H1 (cell line): Measurements from ENCODE around the gene TRIM28. TPM values are rescaled to one million over a fixed set of nuclear protein-coding genes. Genes with fewer than 3 reads are reported as not detected.

Experiments used
- CTCF ChIA-PET: fragments of 300-600 bp; sonication (Branson Sonifier 250); formaldehyde crosslinking; loops from one replicate; lab custom pipeline; 2021; ENCODE audit not compliant: partially characterized antibody; lab: Charles Lee
- POLR2A ChIA-PET: fragments of 300-600 bp; sonication (Branson Sonifier 250); formaldehyde crosslinking; loops from one replicate; lab custom pipeline; 2021; ENCODE audit warnings: inconsistent platforms; ENCODE audit not compliant: partially characterized antibody; lab: Charles Lee
- DNase-seq, 2 experiments: peaks; one replicate each; pipeline versions ENCODE4 v3.0.0 to v3.0.0-alpha.2; 2010 to 2022; ENCODE audit warnings: low spot score in 2 of 2, low read depth in 1 of 2, mixed read lengths in 1 of 2
- FAIRE-seq: peaks from 2 replicates; lab custom pipeline; 2011; peaks lifted over from hg19 to GRCh38; lab: Jason Lieb, UNC
- H2AFZ ChIP-seq: 2 replicates; pipeline ENCODE4 v1.8.1; 2012; ENCODE audit warnings: low read length, inconsistent platforms
- H2AK5ac ChIP-seq: 2 replicates; pipeline ENCODE4 v1.6.1; 2013; ENCODE audit warnings: low read depth, low read length
- H2BK120ac ChIP-seq: replicated peaks from 2 replicates; pipeline ENCODE3; 2013; ENCODE audit warnings: low read depth, low read length, inconsistent platforms
- H2BK12ac ChIP-seq: 2 replicates; pipeline ENCODE4 v1.6.1; 2013; ENCODE audit warnings: low read depth, low read length
- H2BK15ac ChIP-seq: 2 replicates; pipeline ENCODE4 v1.6.1; 2013; ENCODE audit warnings: low read length
- H2BK20ac ChIP-seq: 2 replicates; pipeline ENCODE4 v1.6.1; 2013; ENCODE audit warnings: low read length
- H2BK5ac ChIP-seq: 2 replicates; pipeline ENCODE4 v1.6.1; 2013; ENCODE audit warnings: low read depth, low read length
- H3K14ac ChIP-seq: 2 replicates; pipeline ENCODE4 v1.6.1; 2013; ENCODE audit warnings: inconsistent platforms; ENCODE audit not compliant: insufficient read length
- H3K18ac ChIP-seq: 2 replicates; pipeline ENCODE4 v1.6.1; 2013; ENCODE audit warnings: low read length; ENCODE audit errors: extremely low read depth
- H3K23ac ChIP-seq: 2 replicates; pipeline ENCODE4 v1.6.1; 2013; ENCODE audit warnings: inconsistent platforms; ENCODE audit not compliant: insufficient read length
- H3K23me2 ChIP-seq: 2 replicates; pipeline ENCODE4 v1.6.1; 2013; ENCODE audit warnings: low read depth, low read length
- H3K27ac ChIP-seq: 2 replicates; pipeline ENCODE4 v1.6.1; 2011; ENCODE audit warnings: low read depth, low read length, inconsistent platforms
- H3K27me3 ChIP-seq, 4 experiments: replicated peaks in 1 of 4; 1 replicate in 1 of 4; 2 replicates in 3 of 4; pipeline versions ENCODE4 v1.6.1 to v1.8.1; 2011 to 2013; ENCODE audit warnings: low read length in 3 of 4, mild to moderate bottlenecking in 3 of 4, inconsistent platforms in 2 of 4, mixed read lengths in 2 of 4, moderate library complexity in 1 of 4; ENCODE audit not compliant: control insufficient read depth in 3 of 4, insufficient read depth in 3 of 4; ENCODE audit errors: extremely low read depth in 1 of 4
- H3K36me3 ChIP-seq, 4 experiments: 2 replicates each; pipeline versions ENCODE4 v1.6.1 to v1.8.1; 2011 to 2013; ENCODE audit warnings: mild to moderate bottlenecking in 4 of 4, low read length in 3 of 4, moderate library complexity in 2 of 4, control low read depth in 1 of 4, inconsistent platforms in 1 of 4; ENCODE audit not compliant: insufficient read depth in 4 of 4, control insufficient read depth in 2 of 4
- H3K4ac ChIP-seq: replicated peaks from 2 replicates; pipeline ENCODE3; 2013; ENCODE audit warnings: low read length, low read depth, mixed read lengths, inconsistent platforms; ENCODE audit not compliant: insufficient read length
- H3K4me1 ChIP-seq, 4 experiments: replicated peaks in 1 of 4; 1 replicate in 1 of 4; 2 replicates in 3 of 4; pipeline versions ENCODE4 v1.6.1 to v1.8.1; 2011 to 2013; ENCODE audit warnings: low read length in 3 of 4, inconsistent platforms in 2 of 4, mixed read lengths in 1 of 4; ENCODE audit not compliant: insufficient read depth in 4 of 4, control insufficient read depth in 3 of 4
- H3K4me2 ChIP-seq, 2 experiments: 2 replicates each; pipeline versions ENCODE4 v1.6.1 to v1.8.1; 2011 to 2013; ENCODE audit warnings: low read depth in 2 of 2, low read length in 2 of 2, control low read depth in 1 of 2, inconsistent platforms in 1 of 2, mild to moderate bottlenecking in 1 of 2; ENCODE audit not compliant: insufficient read depth in 1 of 2
- H3K4me3 ChIP-seq, 4 experiments: fragments of 200-600, 300-600 bp in 1 of 4; sonication (generic), shearing (Covaris generic), sonication (Bioruptor Twin) in 1 of 4; 2 replicates each; pipeline versions ENCODE4 v1.5.1 to v1.8.1; 2011 to 2016; ENCODE audit warnings: low read length in 4 of 4, low read depth in 3 of 4, control low read depth in 2 of 4, inconsistent platforms in 2 of 4, mild to moderate bottlenecking in 2 of 4, mixed read lengths in 1 of 4, moderate library complexity in 1 of 4; ENCODE audit not compliant: insufficient read depth in 2 of 4; ENCODE audit errors: extremely low read depth in 1 of 4
- H3K56ac ChIP-seq: replicated peaks from 2 replicates; pipeline ENCODE3; 2013; ENCODE audit warnings: low read depth, mild to moderate bottlenecking, mixed read lengths, low read length, inconsistent platforms; ENCODE audit not compliant: insufficient read length
- H3K79me1 ChIP-seq: 2 replicates; pipeline ENCODE4 v1.6.1; 2013; ENCODE audit warnings: low read depth, low read length, control low read depth
- H3K79me2 ChIP-seq, 2 experiments: 2 replicates each; pipeline versions ENCODE4 v1.6.1 to v1.8.1; 2012 to 2013; ENCODE audit warnings: low read length in 2 of 2, mild to moderate bottlenecking in 2 of 2, inconsistent platforms in 1 of 2; ENCODE audit not compliant: insufficient read depth in 2 of 2, control insufficient read depth in 1 of 2
- H3K9ac ChIP-seq, 4 experiments: replicated peaks in 1 of 4; 1 replicate in 1 of 4; 2 replicates in 3 of 4; pipeline versions ENCODE4 v1.6.1 to v1.8.1; 2011 to 2013; ENCODE audit warnings: low read depth in 3 of 4, low read length in 3 of 4, control low read depth in 2 of 4, mild to moderate bottlenecking in 2 of 4, moderate library complexity in 2 of 4, inconsistent platforms in 1 of 4; ENCODE audit errors: extremely low read depth in 1 of 4
- H3K9me3 ChIP-seq, 2 experiments: 2 replicates each; pipeline versions ENCODE4 v1.6.1 to v1.8.1; 2012 to 2013; ENCODE audit warnings: mild to moderate bottlenecking in 2 of 2, moderate library complexity in 2 of 2, control low read depth in 1 of 2, inconsistent platforms in 1 of 2, low read depth in 1 of 2, low read length in 1 of 2, mixed read lengths in 1 of 2; ENCODE audit not compliant: insufficient read depth in 2 of 2
- H4K20me1 ChIP-seq, 2 experiments: replicated peaks in 1 of 2; 2 replicates each; pipeline versions ENCODE3 to v1.8.1; 2011 to 2013; ENCODE audit warnings: inconsistent platforms in 2 of 2, low read length in 2 of 2, mild to moderate bottlenecking in 1 of 2; ENCODE audit not compliant: insufficient read depth in 2 of 2, control insufficient read depth in 1 of 2
- H4K5ac ChIP-seq: 2 replicates; pipeline ENCODE4 v1.6.1; 2013; ENCODE audit warnings: low read length, low read depth, mixed read lengths, inconsistent platforms; ENCODE audit not compliant: insufficient read length
- H4K8ac ChIP-seq: 2 replicates; pipeline ENCODE4 v1.8.0; 2013; ENCODE audit warnings: mild to moderate bottlenecking, moderate library complexity, low read length, inconsistent platforms; ENCODE audit not compliant: insufficient read depth; ENCODE audit errors: extremely low read depth
- H4K91ac ChIP-seq: replicated peaks from 2 replicates; pipeline ENCODE3; 2013; ENCODE audit warnings: low read length, mixed read lengths, inconsistent platforms; ENCODE audit not compliant: insufficient read length
- ATF2 ChIP-seq: IDR thresholded peaks from 2 replicates; pipeline ENCODE4 v1.6.1; 2012; ENCODE audit warnings: low read length, inconsistent platforms
- BCL11A ChIP-seq, 2 experiments: IDR thresholded peaks; one replicate each; pipeline ENCODE4 v1.6.1; 2011; ENCODE audit warnings: low read depth in 2 of 2, low read length in 2 of 2, mild to moderate bottlenecking in 2 of 2
- EGR1 ChIP-seq: IDR thresholded peaks from 2 replicates; pipeline ENCODE4 v1.6.1; 2011; ENCODE audit warnings: low read depth, low read length, borderline replicate concordance
- KDM5A ChIP-seq: fragments of 200-600 bp; IDR thresholded peaks from 2 replicates; pipeline ENCODE4 v1.7.1; 2012; ENCODE audit warnings: mild to moderate bottlenecking, low read length, inconsistent platforms, mixed read lengths
- SIX5 ChIP-seq: IDR thresholded peaks from 2 replicates; pipeline ENCODE4 v1.6.1; 2011; ENCODE audit warnings: mild to moderate bottlenecking, low read depth, low read length
- SP1 ChIP-seq: IDR thresholded peaks from 2 replicates; pipeline ENCODE4 v1.6.1; 2011; ENCODE audit warnings: low read depth, low read length
- TCF12 ChIP-seq: IDR thresholded peaks from 2 replicates; pipeline ENCODE4 v1.6.1; 2011; ENCODE audit warnings: low read depth, mild to moderate bottlenecking, low read length
- YY1 ChIP-seq: IDR thresholded peaks from 2 replicates; pipeline ENCODE4 v1.6.1; 2011; ENCODE audit warnings: low read depth, mild to moderate bottlenecking, low read length
- WGBS, 2 experiments: shearing (Covaris generic) in 1 of 2; methylation state at CpG; one replicate each; pipeline versions ENCODE4 v1.1.6 to v1.1.7; 2013 to 2015; ENCODE audit warnings: low lambda C conversion rate in 2 of 2, mixed read lengths in 2 of 2, inconsistent platforms in 1 of 2, low coverage in 1 of 2, missing lambda C conversion rate in 1 of 2; ENCODE audit not compliant: insufficient replicate concordance in 2 of 2, insufficient coverage in 1 of 2, insufficient read length in 1 of 2; ENCODE audit errors: extremely low coverage in 1 of 2, missing lambda C conversion rate in 1 of 2; 5-methylcytosine and 5-hydroxymethylcytosine counted together
- polyA plus RNA-seq, 7 experiments: library from polyadenylated mRNA; depleted of rRNA in 3 of 7; stranded (reverse) in 5 of 7; unstranded in 2 of 7; fragments of >200 nt in 5 of 7; fragments of 200-250 nt in 2 of 7; gene quantifications; 1 replicate in 5 of 7; 2 replicates in 1 of 7; 4 replicates in 1 of 7; pipeline versions ENCODE4 v1.2.1 to v1.2.3, GENCODE V29; 2011 to 2013; ENCODE audit warnings: missing spikeins in 2 of 7, mixed read lengths in 2 of 7
- total RNA-seq: library from RNA; stranded (reverse); fragmentation: NEBNext Ultra II Directional; extraction: Animal tissue kit (Norgen Biotek cat#: 25700); gene quantifications from 2 replicates; pipeline ENCODE4 v1.2.1, GENCODE V29; 2021

TRIM28 gene
- total and polyA plus RNA-seq, 2 of the 8 experiments (the other 6 are each of a cell fraction or from before 2014, with no cell fraction given): 1,433 to 1,442 TPM

- Histone ChIP-seq H3K4me2 (peak overlapping the region in 1 of 2 experiments; percentile 28; a peak in 2 of 4 replicates), H3K9me3 (no peaks in the 10 kb centered on the region), H2BK15ac (no peak overlapping the region), H4K91ac (no peak overlapping the region), H2BK5ac (peak overlapping the region; percentile 71; the same call in 1 of the 2 replicates), H4K8ac (peak overlapping the region; percentile 4; the same call in 1 of the 2 replicates), H3K4me1 (peaks cover 0 to 15% (median 10%) of the 10 kb centered on the region in 4 experiments; a peak in 6 of 7 replicates), H2BK12ac (peak overlapping the region; percentile 68; the same call in 1 of the 2 replicates), H3K27me3 (no peaks in the 10 kb centered on the region; a peak in 1 of 7 replicates), H2BK20ac (peak overlapping the region; percentile 80; the same call in 1 of the 2 replicates), H3K23ac (no peak overlapping the region), H3K27ac (no peak overlapping the region), H3K23me2 (peaks cover 7% of the 10 kb centered on the region), H3K4me3 (no peak overlapping the region), H4K20me1 (peaks cover 0 to 5% of the 10 kb centered on the region in 2 experiments), H3K18ac (peak overlapping the region; percentile 71), H3K4ac (peak overlapping the region; percentile 55), H3K14ac (no peak overlapping the region), H3K36me3 (no peaks in the 10 kb centered on the region), H3K56ac (no peak overlapping the region), H4K5ac (no peak overlapping the region), H2BK120ac (no peak overlapping the region), H3K79me2 (peaks cover 0 to 11% of the 10 kb centered on the region in 2 experiments; a peak in 1 of 4 replicates), H3K79me1 (peaks cover 2% of the 10 kb centered on the region; the same call in 1 of the 2 replicates), H3K9ac (0 out of 7 replicates have a peak overlapping the region, but pooled peaks of 1 of the 4 experiments have one; percentile 12), H2AFZ (no peak overlapping the region), H2AK5ac (peak overlapping the region; percentile 90)
- DNase-seq (no peak), FAIRE-seq (no peak)
- ChIA-PET POLR2A (interaction anchor here (1.2 to 21.3 kb wide), 6 partner anchors 10 to 114 kb away, joined by 3 to 650 read pairs (median 46); partner anchors contain the start of genes CHMP2A, TRIM28, UBE2M and ZNF584), CTCF (interaction anchor here (0.9 to 1.1 kb wide), 3 partner anchors 28 to 59 kb away, joined by 3 read pairs; no protein-coding TSS in a partner anchor)
- no peak for TF ChIP-seq YY1
- no peak for TF ChIP-seq TCF12
- TF ChIP-seq BCL11A (IDR thresholded peaks at IDR 0.05; ENCODE audit: low read depth in 2 of 2, low read length in 2 of 2): no peak
- TF ChIP-seq ATF2: no peak
- TF ChIP-seq SP1: no peak
- no peak for TF ChIP-seq KDM5A
- TF ChIP-seq EGR1: no peak
- TF ChIP-seq SIX5: no peak
- WGBS, 2 experiments: 68% methylated on average over 2 of the region's 3 CpGs; no CpG with 5 or more reads in 1 of the 2 experiments
Observed at GRCh38 chr19:58522709-58523108, 21.2 kb upstream of the TRIM28 start.
